Skin of body (tissue), 2 donors: Measurements from ENCODE around the gene RAD51B. TPM values are rescaled to one million over a fixed set of nuclear protein-coding genes. Genes with fewer than 3 reads are reported as not detected.
"Not testable (repeated sequence)": the region's sequence is repeated elsewhere in the genome, so short reads cannot be mapped to it uniquely, and the experiment has no call there.

Source experiments
- DNase-seq: peaks from one replicate; lab custom pipeline; 2025; lab: John Stamatoyannopoulos, UW
- total RNA-seq: library from RNA; depleted of rRNA; stranded (reverse); fragments of >200 nt; gene quantifications from one replicate; pipeline ENCODE4 v1.2.3, GENCODE V29; 2014

Gene RAD51B
- total RNA-seq, 1 donor from 2014 or later, result 35.1 TPM

GRCh38 chr14:68018598-68018997, 199.0 kb downstream of the RAD51B start:
- no peak for DNase-seq

GRCh38 chr14:68020493-68020892, 200.9 kb downstream of the RAD51B start:
- no peak for DNase-seq

- no peak for DNase-seq
Observed at GRCh38 chr14:68020999-68021663, 201.6 kb downstream of the RAD51B start.

DNA sequence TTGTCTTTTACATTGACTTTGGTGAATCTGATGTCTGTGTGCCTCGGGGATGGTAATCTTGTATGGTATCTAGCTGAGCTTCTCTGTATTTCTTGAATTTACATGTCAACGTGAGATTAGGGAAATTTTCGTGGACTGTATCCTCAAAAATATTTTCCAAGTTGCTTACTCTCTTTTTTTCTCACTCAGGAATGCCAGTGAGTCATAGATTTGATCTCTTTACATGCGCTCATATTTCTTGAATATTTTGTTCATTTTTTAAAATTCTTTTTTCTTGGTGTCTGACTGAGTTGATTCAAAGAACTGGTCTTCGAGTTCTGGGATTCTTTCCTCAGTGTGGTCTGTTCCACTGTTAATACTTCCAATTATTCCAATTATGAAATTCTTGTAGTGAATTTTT, 207.7 kb downstream of the RAD51B start:
- DNase-seq, result no peak

- DNase-seq, result no peak
Observed at GRCh38 chr14:68028075-68028474, 208.5 kb downstream of the RAD51B start.

- DNase-seq, result not testable (repeated sequence)
Observed at GRCh38 chr14:68031011-68031410, 211.4 kb downstream of the RAD51B start.

- DNase-seq, result no peak
Observed at GRCh38 chr14:68032154-68032553, 212.6 kb downstream of the RAD51B start.

DNA sequence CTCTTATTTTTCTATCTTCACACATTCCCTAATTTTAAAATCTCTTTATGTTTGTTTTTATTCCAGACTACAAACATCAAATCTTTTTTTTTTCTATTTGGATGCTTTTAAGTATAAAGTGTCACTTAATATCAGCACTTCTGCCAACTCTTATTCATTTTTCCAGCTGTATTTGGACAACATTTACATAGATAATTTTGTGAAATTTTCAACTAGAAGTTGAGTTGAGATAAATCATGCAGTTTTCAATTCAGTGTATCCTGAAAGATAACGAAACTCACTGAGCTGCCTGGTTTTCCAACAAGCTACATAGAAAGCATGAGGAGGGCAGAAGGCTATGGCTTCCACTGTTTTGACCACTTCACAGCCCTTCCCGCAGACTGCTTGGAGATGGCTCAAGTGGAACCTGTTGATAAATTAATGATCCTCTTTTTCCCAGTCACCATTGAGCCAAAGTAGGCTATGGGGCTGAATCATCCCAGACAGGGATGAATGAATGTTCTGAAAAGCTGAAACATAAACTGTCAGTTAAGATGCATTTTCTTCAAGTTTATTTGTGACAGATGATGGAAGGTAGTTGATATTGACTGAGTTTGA, 213.9 kb downstream of the RAD51B start:
- DNase-seq, result no peak

DNA sequence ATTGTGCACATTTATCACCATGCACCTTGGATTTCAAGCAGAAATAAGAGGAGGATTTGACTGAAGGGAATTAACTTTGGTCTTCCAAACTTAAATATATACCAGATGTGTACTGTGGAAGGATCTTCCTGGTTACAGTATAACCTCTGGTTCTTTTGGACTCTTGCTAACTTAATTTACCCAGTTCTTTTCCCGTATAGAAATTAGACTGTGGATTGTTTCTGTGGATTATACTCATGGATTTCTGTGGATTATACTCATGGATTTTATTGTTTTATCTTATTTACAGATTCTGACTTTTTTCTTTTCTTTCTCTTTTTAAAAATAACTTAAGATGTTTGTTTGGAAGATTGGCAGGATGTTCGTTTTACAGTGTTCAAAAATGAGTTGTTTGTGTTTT, 215.3 kb downstream of the RAD51B start:
- no peak for DNase-seq

DNA sequence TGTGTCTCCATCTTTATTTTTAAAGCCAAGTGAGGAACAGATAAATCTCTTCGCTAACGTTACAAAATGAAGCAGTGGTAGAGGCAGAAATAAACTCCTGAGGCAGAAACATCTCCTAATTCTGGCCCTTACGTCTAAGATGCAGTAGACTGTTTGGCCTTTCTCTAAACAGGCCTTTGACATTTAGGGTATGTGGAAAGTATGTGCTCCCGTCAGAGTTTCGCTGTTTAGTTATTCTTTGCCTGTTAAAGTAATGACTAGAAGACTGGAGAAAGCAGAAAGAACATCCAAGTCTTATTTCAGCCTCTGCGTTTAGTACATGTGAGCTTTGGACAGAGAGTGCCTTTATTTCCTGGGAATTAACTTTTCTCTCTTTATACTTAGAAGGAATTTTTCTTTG, 216.6 kb downstream of the RAD51B start:
- peak; percentile 27 for DNase-seq

DNA sequence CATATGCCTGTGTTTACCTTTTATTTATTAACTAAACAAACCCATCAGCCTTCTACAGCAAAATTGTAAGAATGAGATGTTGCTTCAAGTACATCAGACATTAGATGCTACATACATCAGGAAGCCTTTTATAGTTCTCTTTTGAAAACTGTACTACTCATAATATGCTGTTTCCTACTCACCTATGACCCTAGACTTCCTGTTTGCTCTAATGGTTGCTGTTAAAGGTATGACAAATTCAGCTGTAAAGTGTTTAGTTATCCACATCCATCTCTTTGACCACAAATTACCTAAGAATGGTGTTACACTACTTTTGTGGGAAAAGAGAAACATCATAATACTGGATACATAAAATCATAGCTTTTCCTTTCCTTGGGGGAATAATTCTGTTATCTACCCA, 220.0 kb downstream of the RAD51B start:
- no peak for DNase-seq

DNA sequence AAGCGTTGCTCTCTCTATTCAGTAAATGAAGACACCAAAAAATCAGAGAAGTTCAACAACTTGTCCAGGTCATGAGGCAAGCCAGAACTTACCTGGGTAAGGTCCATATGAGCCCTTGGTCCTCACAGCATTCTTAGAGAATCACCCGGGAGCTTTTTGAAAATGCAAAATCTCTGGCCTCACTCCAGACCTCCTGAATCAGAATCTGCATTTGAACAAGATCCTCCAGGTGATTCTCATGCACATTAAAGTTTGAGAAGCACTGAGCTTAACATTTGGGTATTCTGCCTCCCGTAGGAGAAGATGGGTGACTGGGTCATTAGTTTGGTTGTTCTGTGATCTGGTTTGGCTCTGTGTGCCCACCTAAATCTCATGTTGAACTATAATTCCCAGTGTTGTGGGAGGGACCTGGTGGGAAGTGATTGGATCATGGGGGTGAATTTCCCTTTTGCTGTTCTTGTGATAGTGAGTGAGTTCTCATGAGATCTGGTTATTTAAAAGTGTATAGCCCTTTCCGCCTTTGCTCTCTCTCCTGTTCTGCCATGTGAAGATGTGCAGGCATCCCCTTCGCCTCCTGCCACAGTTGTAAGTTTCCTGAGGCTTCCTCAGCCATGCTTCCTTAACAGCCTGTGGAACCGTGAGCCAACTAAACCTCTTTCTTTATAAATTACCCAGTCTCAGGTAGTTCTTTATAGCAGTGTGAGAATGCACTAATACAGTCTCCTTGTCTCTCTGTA, 221.2 kb downstream of the RAD51B start:
- no peak for DNase-seq

DNA sequence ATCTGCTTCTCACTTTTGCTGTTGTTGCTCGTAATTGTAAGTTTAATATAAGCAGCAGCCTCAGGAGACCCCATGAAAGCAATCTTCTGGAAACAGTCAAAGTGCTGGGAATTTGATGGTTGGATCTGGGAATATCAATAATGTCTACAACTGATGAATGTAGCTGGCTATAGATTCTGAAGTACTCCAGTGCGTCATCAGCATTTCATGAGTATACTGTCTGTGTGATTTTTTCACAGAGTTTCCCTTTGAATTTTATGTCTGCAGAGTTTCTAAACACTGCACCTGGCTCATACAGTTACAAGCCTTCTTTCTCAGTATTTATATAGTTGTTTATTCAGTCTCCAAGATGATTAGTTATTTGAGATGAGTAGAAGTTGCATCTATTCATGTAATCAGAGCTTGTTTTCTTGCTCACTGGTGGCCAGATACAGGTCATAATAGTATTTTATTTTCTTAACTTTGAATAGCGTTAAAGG, 222.3 kb downstream of the RAD51B start:
- no peak for DNase-seq

- peak; percentile 15 for DNase-seq
Observed at GRCh38 chr14:68042586-68043210, 223.1 kb downstream of the RAD51B start.

DNA sequence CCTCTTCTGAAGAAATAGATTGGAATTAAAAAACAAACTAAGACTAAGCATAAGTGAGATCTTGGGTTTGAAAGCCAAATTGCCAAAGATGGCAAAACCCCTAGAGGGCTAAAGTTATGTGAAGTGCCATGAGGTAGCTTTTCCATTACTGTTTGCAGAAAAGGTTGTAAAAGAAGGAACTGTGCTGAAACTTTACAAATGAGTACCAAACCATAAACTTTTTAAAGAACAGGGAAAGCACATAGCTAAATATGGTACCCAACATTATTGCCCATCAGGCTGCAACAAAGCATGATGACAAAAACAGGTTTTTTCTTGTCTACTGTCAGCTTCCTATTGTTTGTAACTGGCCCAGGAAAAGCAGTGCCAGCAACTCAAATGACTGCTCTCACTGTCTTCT, 224.2 kb downstream of the RAD51B start:
- DNase-seq, result no peak

DNA sequence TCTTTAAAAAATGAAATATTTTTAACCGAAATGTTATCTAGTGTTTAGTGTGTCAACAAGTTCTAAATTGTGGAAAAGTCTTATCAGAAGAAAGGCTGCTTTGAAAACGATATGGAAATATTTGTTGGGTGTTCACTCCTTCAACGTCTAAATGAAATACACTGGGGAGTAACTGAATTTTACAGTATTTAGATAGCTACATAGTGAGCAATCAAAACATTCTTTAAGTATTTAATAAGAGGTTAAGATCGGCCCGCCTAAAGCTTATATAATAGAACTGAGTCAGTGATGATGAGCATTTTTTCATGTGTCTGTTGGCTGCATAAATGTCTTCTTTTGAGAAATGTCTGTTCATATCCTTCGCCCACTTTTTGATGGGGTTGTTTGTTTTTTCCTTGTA, 228.3 kb downstream of the RAD51B start:
- no peak for DNase-seq

GRCh38 chr14:68048815-68049214, 229.2 kb downstream of the RAD51B start:
- DNase-seq, result not testable (repeated sequence)

DNA sequence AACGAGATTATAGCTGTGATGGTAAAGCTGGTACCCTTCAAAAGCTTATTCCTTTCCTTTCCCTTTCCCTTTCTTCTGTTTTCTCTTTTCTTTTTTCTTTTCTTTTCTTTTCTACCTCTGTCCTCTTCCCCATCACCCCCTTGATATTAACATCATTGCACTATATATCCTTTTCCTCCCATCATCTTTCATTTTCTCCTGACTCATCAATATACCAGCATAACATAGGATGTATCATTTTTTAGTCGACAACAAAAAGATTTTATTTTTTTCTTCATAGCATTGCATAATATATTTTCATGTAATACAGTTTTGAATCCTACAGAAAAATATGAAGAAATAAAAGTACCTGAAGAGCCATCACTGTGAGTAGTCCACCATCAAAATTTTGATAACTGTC, 230.6 kb downstream of the RAD51B start:
- DNase-seq, result no peak

- no peak for DNase-seq
Observed at GRCh38 chr14:68051146-68051545, 231.6 kb downstream of the RAD51B start.

GRCh38 chr14:68060198-68060597, 240.6 kb downstream of the RAD51B start:
- DNase-seq, result no peak

- no peak for DNase-seq
Observed at GRCh38 chr14:68062651-68063050, 243.1 kb downstream of the RAD51B start.

DNA sequence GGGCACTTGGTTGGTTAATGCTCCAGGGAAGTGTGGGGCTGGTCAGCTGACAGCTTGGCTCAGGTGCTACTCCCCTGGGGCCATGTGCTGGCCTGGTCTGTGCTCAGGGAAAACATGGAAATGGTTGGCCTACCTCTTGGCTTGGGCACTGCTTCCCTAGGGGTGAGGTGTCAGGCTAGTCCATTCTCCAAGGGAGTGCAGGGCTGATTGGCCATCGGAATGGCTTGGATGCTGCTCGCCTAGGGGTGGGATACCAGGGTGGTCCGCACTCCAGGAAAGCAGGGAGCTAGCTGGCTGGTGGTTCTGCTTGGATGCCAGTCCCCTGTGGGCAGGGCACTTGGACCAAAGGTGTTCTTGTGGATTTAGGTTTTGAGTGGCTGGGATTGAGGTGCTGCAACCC, 245.7 kb downstream of the RAD51B start:
- DNase-seq, result no peak
